K562 (cell line): ENCODE results near the gene MMS22L. TPM values are rescaled to one million over a fixed set of nuclear protein-coding genes. Genes with fewer than 3 reads are reported as not detected.
A peak's percentile ranks its signal among the peaks of the same experiment; 100 is the strongest.

Experiments
- ARID3B ChIP-seq: fragments of 250-450 bp; sonication (Bioruptor Pico); IDR thresholded peaks from 2 replicates; pipeline ENCODE4 v1.4.0; 2020; ENCODE audit warnings: borderline replicate concordance
- CHD2 ChIP-seq: IDR thresholded peaks from 2 replicates; pipeline ENCODE4 v1.6.1; 2011; ENCODE audit warnings: low read depth, low read length
- CTCF ChIP-seq, 3 experiments: IDR thresholded peaks in 2 of 3; conservative IDR thresholded peaks in 1 of 3; 2 replicates each; pipeline ENCODE4 v1.5.1; 2011 to 2012; ENCODE audit warnings: low read length in 3 of 3, mild to moderate bottlenecking in 3 of 3, control low read depth in 2 of 3, improper control_type of control experiment in 1 of 3, inconsistent platforms in 1 of 3, low read depth in 1 of 3, mixed read lengths in 1 of 3, moderate library complexity in 1 of 3; ENCODE audit not compliant: insufficient read depth in 2 of 3
- EP400 ChIP-seq: fragments of 450-650 bp; IDR thresholded peaks from 2 replicates; pipeline ENCODE4 v1.6.1; 2017; ENCODE audit warnings: antibody characterized with exemption, mild to moderate bottlenecking, moderate library complexity
- ETV5 ChIP-seq: sonication (generic); formaldehyde crosslinking; IDR thresholded peaks from 2 replicates; pipeline ENCODE4 v1.4.0; 2020; ENCODE audit warnings: low read depth, mild to moderate bottlenecking, missing genetic modification reagents
- KDM4B ChIP-seq, 2 experiments: fragments of 450-650 bp in 1 of 2; sonication (generic) in 1 of 2; IDR thresholded peaks; 2 replicates each; pipeline ENCODE4 v1.6.1; 2016 to 2017; ENCODE audit warnings: borderline replicate concordance in 2 of 2, antibody characterized with exemption in 1 of 2, low read depth in 1 of 2, mild to moderate bottlenecking in 1 of 2
- KHSRP ChIP-seq: fragments of 450-650 bp; IDR thresholded peaks from 2 replicates; pipeline ENCODE4 v1.6.1; 2017
- MYNN ChIP-seq, 2 experiments: sonication (generic); formaldehyde crosslinking in 1 of 2; IDR thresholded peaks; 2 replicates each; pipeline versions ENCODE4 v1.5.0 to v1.6.1; 2016 to 2020; ENCODE audit warnings: antibody characterized with exemption in 1 of 2, missing genetic modification reagents in 1 of 2
- NEUROD1 ChIP-seq: fragments of 150-350 bp; IDR thresholded peaks from 2 replicates; pipeline ENCODE4 v1.6.1; 2014; ENCODE audit warnings: borderline replicate concordance, low read length, low read depth; ENCODE audit not compliant: partially characterized antibody
- NR0B1 ChIP-seq: fragments of 450-650 bp; IDR thresholded peaks from one replicate; pipeline ENCODE4 v1.6.1; 2018; ENCODE audit warnings: mild to moderate bottlenecking, moderate library complexity; ENCODE audit not compliant: partially characterized antibody
- PHF21A ChIP-seq: fragments of 450-650 bp; IDR thresholded peaks from 2 replicates; pipeline ENCODE4 v1.6.1; 2017; ENCODE audit warnings: low read depth, borderline replicate concordance
- RB1 ChIP-seq: fragments of 450-650 bp; IDR thresholded peaks from 2 replicates; pipeline ENCODE4 v1.6.1; 2017; ENCODE audit warnings: low read depth, mild to moderate bottlenecking
- RCOR1 ChIP-seq, 2 experiments: IDR thresholded peaks; 2 replicates each; pipeline ENCODE4 v1.6.1; 2012; ENCODE audit warnings: low read depth in 2 of 2, low read length in 2 of 2, borderline replicate concordance in 1 of 2, improper control_type of control experiment in 1 of 2
- SMARCA5 ChIP-seq: fragments of 450-650 bp; IDR thresholded peaks from 2 replicates; pipeline ENCODE4 v1.6.1; 2016
- TAF7 ChIP-seq: fragments of 450-650 bp; IDR thresholded peaks from 2 replicates; pipeline ENCODE4 v1.6.1; 2016; ENCODE audit warnings: missing genetic modification characterization, missing compliant biosample characterization
- ZFPM2 ChIP-seq: fragments of 250-450 bp; sonication (Bioruptor Pico); IDR thresholded peaks from 2 replicates; pipeline ENCODE4 v1.5.1; 2022; ENCODE audit warnings: mild to moderate bottlenecking
- ZNF696 ChIP-seq: fragments of 250-450 bp; sonication (Bioruptor Pico); conservative IDR thresholded peaks from 2 replicates; pipeline ENCODE4 v1.4.0; 2020; ENCODE audit warnings: mild to moderate bottlenecking, moderate library complexity
- polyA plus RNA-seq, 8 experiments: library from polyadenylated mRNA; depleted of rRNA in 4 of 8; stranded (reverse) in 5 of 8; unstranded in 3 of 8; fragments of >200 nt; fragmentation: Nextera tagmentation in 2 of 8; fragmentation: Illumina TruSeq in 1 of 8; extraction: Ambion mirVana in 2 of 8; extraction: Trizol in 1 of 8; gene quantifications; 2 replicates each; pipeline versions ENCODE4 v1.2.1 to v1.2.3, GENCODE V29; 2011 to 2014; ENCODE audit warnings: inconsistent platforms in 1 of 8, missing spikeins in 1 of 8
- total RNA-seq, 7 experiments: library from RNA; depleted of rRNA in 6 of 7; stranded (reverse); fragments of >200 nt in 6 of 7; fragmentation: Illumina TruSeq in 2 of 7; extraction: Trizol in 2 of 7; gene quantifications; 2 replicates each; pipeline versions ENCODE4 v1.2.1 to v1.2.3, GENCODE V29; 2011 to 2021; ENCODE audit warnings: low replicate concordance in 1 of 7
- TF ChIP-seq, protein P1 (sequence below), 2 experiments: fragments of 450-650 bp; IDR thresholded peaks; 2 replicates each; pipeline ENCODE4 v1.6.1; 2018; ENCODE audit warnings: mild to moderate bottlenecking in 2 of 2, low read depth in 1 of 2; ENCODE audit not compliant: partially characterized antibody in 2 of 2

Gene MMS22L
- total and polyA plus RNA-seq, 9 of the 15 experiments (the other 6 are each of a cell fraction or from before 2014, with no cell fraction given) = 13.0 to 59.5 (median 26.9) TPM

- TF ChIP-seq KDM4B (IDR thresholded peaks at IDR 0.05; ENCODE audit: borderline replicate concordance in 2 of 2, low read depth in 1 of 2) (no peak), ETV5 (peak; percentile 75), MYNN (IDR thresholded peaks at IDR 0.05) (no peak), MYNN (CRISPR knock-in tag; IDR thresholded peaks at IDR 0.05) (no peak), CHD2 (peak; percentile 99), NR0B1 (no peak), SMARCA5 (no peak), KHSRP (no peak), RCOR1 (IDR thresholded peaks at IDR 0.05; ENCODE audit: borderline replicate concordance in 1 of 2, low read depth in 2 of 2, low read length in 2 of 2) (peak in 1 of 2 experiments; percentile 28; a peak in 1 of 4 replicates), RB1 (peak; percentile 96; the same call in 1 of the 2 replicates), ZFPM2 (no peak), CTCF (IDR thresholded peaks at IDR 0.05 in 2 of 3, conservative IDR thresholded peaks at IDR 0.05 in 1 of 3; ENCODE audit: insufficient read depth in 2 of 3, low read depth in 1 of 3, low read length in 3 of 3) (peak in 1 of 3 experiments; percentile 34; a peak in 2 of 6 replicates), TAF7 (tag) (peak; percentile 28; the same call in 1 of the 2 replicates), ARID3B (0 out of 2 replicates have a peak, but pooled peaks have one; percentile 34), ZNF696 (no peak), PHF21A (no peak), EP400 (peak; percentile 79), NEUROD1 (no peak)
- TF ChIP-seq, protein P1, sequence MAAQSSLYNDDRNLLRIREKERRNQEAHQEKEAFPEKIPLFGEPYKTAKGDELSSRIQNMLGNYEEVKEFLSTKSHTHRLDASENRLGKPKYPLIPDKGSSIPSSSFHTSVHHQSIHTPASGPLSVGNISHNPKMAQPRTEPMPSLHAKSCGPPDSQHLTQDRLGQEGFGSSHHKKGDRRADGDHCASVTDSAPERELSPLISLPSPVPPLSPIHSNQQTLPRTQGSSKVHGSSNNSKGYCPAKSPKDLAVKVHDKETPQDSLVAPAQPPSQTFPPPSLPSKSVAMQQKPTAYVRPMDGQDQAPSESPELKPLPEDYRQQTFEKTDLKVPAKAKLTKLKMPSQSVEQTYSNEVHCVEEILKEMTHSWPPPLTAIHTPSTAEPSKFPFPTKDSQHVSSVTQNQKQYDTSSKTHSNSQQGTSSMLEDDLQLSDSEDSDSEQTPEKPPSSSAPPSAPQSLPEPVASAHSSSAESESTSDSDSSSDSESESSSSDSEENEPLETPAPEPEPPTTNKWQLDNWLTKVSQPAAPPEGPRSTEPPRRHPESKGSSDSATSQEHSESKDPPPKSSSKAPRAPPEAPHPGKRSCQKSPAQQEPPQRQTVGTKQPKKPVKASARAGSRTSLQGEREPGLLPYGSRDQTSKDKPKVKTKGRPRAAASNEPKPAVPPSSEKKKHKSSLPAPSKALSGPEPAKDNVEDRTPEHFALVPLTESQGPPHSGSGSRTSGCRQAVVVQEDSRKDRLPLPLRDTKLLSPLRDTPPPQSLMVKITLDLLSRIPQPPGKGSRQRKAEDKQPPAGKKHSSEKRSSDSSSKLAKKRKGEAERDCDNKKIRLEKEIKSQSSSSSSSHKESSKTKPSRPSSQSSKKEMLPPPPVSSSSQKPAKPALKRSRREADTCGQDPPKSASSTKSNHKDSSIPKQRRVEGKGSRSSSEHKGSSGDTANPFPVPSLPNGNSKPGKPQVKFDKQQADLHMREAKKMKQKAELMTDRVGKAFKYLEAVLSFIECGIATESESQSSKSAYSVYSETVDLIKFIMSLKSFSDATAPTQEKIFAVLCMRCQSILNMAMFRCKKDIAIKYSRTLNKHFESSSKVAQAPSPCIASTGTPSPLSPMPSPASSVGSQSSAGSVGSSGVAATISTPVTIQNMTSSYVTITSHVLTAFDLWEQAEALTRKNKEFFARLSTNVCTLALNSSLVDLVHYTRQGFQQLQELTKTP (IDR thresholded peaks at IDR 0.05; ENCODE audit: low read depth in 1 of 2, partially characterized antibody in 2 of 2) = no peak
Measured at GRCh38 chr6:97282726-97283617, at the start of gene MMS22L (continued).
